Stimulated activated CD4-positive, alpha-beta T cell treated with anti-CD3 and anti-CD28 coated beads, TNF-alpha, amount 100 ng/mL, for 4 hours (primary cell): ENCODE data around the gene ATP8B3.

Experiments
- DNase-seq, 3 experiments: peaks; one replicate each; pipeline ENCODE4 v3.0.0-alpha.2; 2020; ENCODE audit warnings: low read depth in 3 of 3

ATP8B3 gene

DNA sequence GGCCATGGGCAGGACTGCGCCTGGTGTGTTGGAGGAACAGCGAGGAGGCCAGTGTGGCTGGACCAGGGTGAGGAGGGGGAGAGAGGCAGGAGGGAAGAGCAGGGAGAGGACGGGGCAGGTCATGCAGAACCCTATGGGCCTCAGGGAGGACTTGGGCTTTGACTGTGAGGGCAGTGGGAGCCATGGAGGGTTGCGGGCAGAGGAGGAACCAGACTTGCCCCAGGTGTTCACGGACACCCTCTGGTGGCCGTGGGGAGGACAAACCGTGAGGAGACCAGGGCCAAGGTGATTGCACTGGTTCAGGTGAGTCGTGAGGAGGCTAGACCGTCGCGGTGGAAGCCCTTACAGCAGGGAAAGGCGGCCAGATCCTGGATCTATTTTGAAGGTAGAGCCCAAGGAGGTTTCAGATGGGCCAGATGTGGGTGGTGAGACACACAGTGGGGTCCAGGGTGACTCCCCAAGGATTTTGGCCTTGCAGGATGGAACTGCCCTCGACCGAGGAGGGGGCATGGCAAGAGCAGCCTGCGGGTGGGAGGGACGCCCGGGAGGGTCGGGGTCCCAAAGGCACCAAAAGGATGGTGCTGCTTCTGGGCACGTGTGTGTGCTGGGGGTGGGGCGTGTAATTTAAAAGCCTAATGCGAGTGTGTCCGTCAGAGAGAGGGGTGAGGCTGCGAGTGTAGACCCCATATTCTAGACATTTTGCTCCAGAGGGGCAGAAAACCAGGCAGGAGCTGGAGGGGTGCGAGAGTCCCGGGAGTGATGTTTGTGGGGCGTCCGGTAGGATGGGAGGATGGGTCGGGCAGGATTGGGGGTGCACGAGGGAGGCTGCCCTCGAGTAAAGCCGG, 39.0 kb upstream of the ATP8B3 start:
- no peak for DNase-seq

DNA sequence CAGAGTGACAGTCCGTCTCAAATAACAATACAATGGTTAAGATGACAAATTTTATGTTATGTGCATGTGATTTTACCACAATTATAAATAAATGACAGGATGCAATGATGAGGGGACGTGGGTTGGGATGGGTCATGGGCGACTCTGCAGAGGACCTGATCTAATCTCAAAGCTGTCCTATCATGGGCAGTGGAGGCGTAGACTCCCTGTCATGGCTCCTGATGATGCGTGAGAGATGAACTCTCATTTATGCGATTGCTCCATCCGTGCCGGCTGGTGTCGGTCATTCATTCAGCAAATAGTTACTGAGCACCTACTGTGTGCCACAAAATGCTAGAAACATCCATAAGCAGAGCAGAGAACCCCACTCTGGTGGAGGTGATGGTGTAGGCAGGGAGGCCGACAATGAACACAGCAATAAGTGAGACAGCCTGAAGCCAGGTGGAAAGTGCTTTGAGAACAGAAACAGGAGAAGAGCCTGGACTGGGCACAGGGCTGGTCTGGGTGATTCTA, 37.9 kb upstream of the ATP8B3 start:
- no peak for DNase-seq

DNA sequence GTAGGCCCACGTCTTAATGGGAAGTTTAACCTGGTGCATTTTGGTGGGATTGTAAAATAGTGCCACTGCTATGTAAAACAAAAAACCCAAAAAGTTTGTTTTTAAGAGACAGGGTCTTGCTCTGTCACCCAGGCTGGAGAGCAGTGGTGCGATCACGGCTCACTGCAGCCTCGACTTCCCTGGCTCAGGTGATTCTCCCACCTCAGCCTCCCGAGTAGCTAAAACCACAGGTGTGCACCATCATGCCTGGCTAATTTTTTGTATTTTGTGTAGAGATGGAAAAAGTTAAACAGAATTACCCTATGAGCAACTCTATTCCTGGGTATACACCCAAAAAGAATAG, 37.0 kb upstream of the ATP8B3 start:
- DNase-seq = no peak

DNA sequence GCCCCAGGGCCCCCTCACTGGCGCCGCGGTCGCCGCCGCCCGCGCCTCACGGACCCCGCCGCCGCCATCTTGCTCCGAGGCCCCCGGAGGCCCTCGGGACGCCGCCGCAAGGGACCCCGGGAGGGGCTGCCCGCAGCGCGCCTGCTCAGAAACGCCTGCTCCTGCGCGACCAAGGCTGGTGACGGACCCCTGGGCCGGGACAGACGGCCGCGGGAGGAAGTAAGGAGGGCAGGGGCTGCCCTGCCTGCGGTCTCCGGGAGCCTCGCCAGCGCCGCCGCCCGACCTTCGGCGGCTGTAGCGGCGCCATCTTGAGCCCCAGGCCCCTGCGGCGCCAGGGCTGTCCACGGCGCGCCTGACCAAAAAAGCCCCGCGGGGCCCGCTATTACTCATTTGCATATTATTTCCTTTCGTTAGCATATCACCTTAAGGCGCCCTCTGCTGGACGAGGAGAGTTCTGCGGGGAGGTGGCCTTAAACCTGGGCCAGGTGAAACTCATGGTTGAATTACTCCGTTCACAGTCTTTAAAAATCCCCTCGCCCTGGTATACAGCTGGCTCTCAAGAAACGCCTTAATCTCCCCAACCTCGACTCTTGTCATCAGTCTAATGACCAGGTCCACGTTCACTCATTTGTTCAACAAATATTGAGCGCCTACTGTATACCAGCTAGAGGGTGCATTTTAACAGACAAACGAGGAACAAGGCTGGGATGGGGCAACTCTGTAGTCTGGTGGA, 36.5 kb upstream of the ATP8B3 start, which contains the start of gene REXO1:
REXO1 (minus strand) TSS at position 85 of the 733 bp plus-strand sequence. CDS start 125 bp downstream, outside the sequence.
- DNase-seq = peak; percentile 95 to 97 (median 96)

DNA sequence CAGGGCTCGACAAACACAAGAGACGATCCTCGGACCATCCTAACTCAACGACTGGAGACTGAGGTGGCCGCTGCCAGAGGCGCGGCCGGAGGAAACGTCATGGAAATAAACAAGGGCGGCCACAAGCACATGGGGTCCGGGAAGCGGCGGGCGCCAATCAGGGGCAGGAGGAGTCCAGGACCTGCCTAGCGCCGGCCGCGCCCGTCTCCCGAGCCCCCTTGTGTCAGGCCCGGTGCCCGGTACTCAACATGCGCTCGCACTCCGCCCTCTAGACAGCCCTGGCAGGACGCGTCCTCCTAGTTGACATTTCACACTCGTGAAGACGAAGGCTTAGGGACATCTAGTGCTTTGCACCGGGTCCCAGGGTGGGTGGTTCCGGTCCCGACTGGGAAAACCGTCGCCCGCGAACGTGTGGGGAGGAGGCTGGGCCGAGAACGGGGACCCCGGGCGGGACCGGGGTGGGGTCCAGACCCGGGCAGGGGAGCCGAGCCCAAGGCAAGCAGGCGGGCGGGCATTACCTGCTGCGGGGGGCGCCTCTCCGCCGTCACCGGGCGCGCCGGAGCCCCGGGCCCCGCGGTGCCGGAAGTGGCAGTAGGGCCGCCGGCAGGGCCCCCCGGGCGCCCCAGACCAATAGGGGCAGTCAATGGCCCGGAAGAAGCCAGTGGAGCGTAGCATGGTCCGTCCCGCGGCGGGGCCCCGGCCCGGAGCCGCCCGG, 35.8 kb upstream of the ATP8B3 start:
- DNase-seq = no peak

DNA sequence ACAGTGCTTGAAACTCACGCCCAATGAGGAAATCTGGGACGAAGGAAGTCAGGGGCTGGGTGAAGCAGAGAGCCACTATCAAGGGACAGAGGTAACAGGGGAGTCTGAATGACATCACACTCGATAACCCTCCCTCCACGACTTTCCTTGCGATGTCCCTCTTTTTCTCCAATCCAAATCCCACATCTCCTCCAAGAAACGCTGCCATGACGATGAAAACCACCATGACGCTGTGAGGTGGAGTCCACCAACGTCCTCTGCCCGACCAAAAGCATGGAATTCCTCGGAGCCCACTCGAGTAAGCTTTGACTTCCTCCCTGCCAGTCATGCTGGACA, 35.2 kb upstream of the ATP8B3 start:
- no peak for DNase-seq

DNA sequence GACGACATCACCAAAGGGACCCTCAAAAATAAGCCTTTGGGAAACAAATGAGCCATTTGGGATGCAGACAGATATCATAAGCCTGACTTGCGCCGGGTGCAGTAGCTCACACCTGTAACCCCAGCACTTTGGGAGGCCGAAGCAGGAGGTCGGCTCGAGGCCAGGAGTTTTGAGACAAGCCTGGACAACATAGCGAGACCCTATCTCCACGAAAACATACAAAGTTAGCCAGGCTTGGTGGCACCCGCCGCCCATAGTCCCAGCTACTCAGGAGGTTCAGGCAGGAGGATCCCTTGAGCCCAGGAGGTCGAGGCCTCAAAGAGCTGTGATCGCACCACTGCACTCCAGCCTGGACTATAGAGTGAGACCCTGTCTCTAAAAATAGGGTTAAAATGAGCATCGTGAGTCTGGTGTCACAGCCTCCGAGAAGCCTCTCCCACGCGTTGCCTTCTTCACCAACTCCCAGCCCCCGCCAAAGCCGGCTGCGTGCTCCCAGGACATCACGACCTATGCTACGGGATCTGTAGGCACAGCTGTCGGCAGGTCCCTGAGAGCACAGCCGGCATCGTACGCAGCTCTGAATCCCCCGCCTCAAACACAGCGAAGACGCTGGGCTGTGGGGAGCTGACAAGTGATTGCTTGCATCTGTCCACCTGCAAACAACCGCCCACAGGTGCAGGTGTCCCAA, 34.6 kb upstream of the ATP8B3 start:
- DNase-seq = no peak

DNA sequence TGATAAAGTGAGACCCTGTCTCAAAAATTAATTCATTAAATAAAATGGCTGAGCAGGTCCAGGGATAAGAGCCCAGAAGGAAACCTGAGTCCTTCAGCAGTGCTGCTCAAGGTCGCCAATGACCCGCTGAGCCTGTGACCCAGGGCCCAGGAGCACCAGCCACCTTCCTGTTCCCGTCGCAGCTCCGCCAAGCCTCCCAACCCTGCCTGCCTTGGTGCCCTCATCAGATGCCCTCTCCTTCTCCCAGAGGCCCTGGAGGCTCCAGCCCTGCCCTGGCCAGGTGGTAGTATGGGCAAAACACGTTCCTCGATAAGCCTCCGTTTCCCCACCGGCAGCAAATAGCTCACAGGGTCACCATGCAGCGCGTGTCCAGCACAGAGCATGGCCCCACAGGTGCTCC, 33.6 kb upstream of the ATP8B3 start:
- DNase-seq = no peak

DNA sequence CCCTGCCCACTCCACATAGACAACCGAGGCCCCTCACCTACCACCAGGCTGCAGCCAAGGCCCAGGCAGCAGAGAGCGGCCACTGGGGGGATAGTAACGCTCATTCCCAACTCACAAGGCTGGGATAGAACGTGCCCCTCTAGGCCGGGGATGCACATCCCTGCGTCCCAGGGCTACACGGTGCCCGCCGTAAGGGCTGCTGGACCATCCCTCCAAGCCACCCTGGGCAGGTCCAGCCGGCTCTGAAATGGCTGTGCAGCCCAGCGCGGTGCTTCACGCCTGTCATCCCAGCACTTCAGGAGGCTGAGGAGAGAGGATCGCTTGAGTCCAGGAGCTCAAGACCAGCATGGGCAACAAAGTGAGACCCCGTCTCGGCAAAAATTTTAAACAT, 33.0 kb upstream of the ATP8B3 start:
- no peak for DNase-seq

DNA sequence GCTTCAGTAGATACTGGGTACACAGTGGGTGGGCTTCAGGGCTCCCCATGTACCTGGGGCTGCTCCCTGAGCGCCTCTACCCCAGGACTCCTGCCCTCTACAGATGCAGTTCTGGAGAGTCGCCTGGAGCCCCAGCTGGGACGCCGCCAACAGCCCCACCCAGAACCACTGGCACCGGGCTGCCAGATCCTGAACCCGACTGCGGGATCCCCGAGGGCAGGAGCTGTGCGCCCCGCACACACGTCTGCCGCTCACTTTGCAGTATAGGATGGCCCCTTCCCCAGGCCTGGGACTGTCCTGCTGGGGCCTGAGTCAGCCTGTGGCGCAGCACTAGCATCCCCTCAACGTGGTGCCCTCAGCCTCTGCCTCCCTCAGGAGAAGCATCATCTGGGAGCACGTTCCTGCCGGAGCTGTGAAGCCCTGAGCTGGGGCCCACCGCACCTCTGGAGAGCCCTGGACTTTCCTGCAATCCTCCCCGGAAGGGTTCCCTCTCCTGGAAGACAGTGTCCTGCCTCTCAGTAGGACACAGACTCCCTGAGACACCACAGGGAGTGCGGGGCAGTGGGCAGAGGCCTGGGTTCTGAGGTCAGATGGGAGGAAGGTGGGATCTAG, 32.5 kb upstream of the ATP8B3 start:
- no peak for DNase-seq

DNA sequence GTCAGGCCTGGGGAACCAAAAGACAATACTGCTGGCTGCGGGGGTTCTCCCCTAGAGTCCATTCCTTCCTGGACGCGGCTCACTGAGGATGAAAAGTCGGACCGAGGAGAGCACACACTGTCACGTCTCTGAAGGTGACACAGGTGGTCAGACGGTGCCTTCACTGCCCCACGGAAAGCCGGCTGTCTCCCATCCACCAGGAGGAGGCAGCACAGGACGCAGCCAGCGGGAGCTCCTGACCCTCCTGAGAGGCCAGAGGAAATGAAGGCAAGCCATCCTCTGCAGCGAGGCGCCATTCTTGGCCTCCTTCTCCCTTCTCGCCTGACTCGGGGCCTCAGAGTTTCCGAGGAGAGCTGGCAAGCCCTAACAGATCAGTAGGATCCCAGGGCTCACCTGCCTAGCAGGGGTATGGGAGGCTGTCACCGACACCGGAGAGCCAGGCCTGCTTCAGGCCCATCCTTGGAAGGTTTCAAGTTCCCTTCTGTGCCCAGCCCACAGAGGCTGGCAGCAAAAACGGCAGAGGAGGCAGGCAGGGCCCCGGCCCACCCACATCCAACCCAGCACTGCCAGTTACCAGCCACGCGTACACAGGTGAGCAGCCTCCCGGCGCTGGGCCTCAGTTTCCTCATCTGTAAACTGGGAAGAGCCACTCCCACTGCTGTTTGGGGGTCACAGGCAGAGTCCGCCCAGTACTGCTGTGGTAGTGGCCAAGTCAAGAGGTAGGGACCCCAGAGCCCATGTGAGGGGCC, 31.7 kb upstream of the ATP8B3 start:
- no peak for DNase-seq

DNA sequence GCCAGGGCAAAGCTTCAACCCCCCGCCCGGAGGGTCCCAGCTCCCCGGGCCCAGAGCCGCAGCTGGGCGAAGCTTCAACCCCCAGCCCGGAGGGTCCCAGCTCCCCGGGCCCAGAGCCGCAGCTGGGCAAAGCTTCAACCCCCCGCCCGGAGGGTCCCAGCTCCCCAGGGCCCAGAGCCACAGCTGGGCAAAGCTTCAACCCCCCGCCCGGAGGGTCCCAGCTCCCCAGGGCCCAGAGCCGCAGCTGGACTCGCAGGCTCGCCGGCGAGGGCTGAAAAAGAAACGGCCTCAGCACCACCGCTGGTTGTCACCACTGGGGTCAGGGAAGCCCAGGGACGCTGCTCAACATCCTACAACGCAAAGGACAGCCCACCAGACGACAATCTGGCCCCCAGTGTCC, 31.0 kb upstream of the ATP8B3 start:
- no peak for DNase-seq

DNA sequence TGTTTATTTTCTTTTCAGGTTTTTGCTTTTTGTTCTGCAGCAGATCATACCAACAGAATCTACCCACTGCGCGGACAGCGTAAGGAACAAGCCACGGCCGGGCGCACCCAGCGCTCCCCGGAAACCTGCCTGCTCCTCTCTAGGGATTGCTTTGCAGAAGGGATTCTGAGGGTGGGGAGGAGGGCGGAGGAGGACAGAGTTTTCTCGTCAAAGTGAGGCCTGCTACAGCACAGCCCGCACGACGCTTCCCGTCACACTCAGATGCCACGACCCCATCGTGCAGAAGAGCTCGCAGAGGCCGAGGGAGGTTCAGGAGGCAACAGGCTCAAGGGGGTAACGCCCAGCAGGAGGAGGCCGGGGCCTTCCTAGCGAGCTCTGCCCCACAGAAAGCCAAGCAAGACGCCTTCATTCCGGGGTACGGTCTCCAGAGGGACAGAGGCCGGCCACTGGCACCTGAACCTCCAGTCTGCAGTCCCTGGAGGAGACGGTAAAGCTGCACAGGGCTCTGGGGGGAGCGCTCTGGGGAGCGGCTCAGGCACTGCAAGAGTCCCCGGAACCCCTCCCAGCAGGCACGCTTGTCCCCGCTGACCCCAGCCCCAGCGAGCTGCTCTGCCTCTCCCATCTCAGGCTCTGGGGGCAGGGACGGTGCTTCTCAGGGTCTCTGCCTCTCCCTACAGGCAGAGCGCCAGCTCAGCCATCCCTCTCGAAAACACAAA, 29.3 kb upstream of the ATP8B3 start:
- no peak for DNase-seq

DNA sequence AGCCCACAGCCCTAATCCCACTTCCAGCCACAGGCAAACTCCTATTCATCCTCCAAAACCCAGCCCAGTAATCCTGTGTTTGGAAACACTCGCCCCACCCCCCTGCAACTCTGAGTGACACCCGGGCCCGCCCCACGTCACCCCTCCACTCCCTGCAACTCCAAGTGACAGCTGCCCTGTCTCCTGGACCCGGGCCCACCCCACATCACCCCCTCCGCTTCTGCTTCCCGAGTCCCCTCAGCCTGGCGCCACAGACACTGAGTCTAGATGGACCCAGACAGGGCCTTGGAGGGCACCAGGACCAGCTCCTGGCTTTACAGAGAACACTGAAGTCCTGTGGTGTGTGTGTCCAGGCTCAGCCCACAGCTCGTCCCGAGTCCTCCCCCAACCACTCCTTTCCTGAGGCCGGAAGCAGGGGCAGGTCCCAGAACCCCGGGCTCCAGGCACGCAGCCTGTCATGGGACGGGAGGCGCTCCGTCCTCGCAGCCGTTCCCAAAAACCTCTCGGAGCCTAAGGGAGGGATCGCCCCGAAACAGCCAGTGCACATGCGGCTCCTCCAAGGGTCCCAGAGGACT, 28.6 kb upstream of the ATP8B3 start:
- no peak for DNase-seq

DNA sequence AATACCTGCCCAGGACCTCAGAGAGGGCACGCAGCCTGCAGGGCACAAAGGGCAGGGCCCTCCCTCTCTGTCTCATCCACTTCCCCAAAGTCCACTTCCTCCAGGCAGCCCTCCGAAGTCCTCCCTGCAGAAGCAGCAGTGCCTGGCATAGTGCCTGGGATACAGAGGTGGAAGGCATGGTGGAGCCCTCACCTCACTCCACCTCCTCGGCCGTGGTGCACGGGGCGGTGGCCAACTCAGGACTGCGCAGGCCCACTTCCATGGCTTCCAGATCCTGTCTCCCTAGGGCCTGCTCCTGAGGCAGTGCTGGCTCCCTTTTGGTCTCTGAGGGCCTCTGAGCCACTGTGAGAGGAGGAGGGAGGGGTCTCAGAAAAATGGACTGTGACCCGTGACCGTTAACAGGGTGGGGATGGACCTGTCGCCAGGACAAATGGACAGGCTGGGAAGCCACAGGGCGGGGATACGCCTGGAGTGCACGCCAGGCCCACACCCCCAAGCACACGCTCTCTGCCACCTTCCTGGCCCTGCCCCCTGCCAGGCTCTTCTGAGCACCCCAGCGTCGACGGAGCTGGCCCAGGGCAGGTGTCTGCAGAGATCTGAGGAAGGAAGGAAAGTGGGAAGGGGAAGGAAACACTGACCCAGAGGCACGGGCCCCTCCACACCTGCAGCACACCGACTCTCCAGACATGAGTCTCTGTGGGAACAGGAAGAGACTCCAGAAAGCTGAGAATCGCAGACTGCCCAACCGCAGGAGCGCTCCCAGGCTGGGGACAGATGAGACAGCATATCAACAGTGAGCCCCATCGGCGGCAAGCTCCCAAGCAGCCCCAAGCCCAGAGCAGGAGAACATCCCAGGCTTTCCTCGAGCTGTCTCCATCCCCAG, 27.8 kb upstream of the ATP8B3 start:
- no peak for DNase-seq

DNA sequence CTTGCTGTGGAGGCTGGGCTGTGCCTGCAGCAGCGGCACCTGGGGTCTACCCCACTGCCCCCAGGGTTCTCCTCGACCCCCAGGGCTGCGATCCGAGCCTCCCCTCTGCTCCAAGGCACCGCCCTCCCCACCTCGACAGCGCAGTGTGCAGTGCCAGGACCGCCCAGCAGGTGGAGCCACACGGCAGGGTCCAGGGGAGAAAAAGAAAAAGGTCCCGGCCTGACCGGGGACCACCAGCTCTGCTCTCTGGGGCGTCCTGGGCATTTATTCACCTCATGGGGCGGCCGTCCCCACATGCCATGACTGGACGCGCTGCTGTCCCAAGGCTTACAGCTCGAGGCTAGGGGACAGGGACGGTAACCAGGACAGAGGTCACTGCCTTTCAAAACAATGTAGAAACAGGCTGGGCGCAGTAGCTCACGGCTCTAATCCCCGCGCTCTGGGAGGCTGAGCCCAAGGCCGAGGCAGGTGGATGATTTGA, 25.6 kb upstream of the ATP8B3 start:
- DNase-seq = no peak

DNA sequence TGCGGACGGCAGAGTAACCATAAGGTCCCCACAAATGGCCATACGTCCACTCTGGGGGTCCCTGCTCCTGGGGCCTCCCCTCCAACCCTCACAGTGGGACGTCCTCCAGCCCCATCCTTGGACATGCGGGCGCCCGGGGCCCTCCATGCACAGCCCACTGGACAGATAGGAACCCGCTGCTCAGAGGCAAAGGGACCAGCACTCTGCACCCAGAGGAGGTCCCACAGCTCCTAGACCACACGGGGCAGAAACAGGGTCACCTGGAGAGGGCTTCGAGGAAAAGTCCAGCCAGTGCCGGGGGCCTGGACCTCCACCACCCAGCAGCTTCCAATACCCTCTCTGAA, 25.1 kb upstream of the ATP8B3 start:
- DNase-seq = no peak

DNA sequence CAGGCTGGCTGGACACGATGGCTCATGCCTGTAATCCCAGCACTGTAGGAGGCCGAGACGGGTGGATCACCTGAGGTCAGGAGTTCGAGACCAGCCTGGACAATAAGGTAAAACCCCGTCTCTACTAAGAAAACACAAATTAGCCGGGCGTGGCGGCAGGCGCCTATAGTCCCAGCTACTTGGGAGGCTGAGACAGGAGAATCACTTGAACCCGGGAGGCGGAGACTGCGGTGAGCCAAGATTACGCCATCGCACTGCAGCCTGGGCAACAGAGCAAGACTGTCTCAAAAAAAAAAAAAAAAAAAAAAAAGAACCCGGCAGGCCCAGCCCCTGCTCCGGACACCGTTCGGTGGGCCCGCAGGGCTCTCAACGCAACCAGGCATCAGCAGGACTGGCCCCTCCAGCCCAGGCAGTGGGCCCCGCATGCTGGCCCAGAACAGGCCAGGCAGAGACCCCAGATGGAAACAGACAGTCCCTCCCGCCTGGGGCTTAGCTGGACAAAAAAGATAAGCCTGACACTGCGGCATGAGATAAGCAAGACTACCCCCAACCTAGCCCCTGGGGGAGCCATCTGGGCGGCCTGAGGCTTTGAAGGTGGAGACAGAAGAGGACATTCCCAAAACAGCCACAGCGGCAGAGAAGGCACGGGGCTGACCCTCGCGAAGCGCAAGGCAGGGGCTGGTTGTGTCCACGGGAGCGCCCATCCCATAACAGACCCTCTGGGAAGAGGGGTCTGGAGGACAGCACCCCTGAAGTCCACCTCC, 24.6 kb upstream of the ATP8B3 start:
- no peak for DNase-seq
